Spleen (tissue), 11 donors: ENCODE measurements around the gene SLC30A3. TPM values are rescaled to one million over a fixed set of nuclear protein-coding genes. Genes with fewer than 3 reads are reported as not detected.
A peak's percentile ranks its signal among the peaks of the same experiment; 100 is the strongest.

Experiments used
- DNase-seq: peaks from one replicate; pipeline ENCODE4 v3.0.0-alpha.2; 2020
- H3K27ac ChIP-seq, 8 donors: fragments of 200-600 bp; sonication (generic) in 7 of 8; 1 replicate in 4 of 8; 2 replicates in 4 of 8; pipeline versions ENCODE4 v1.5.0 to v1.8.0; 2016 to 2021; ENCODE audit warnings: inconsistent platforms in 4 of 8, mild to moderate bottlenecking in 4 of 8, moderate library complexity in 1 of 8
- H3K27me3 ChIP-seq, 7 donors: fragments of 200-600 bp; sonication (generic) in 6 of 7; replicated peaks in 1 of 7; 1 replicate in 4 of 7; 2 replicates in 3 of 7; pipeline versions ENCODE4 v1.5.0 to v1.8.0; 2016 to 2021; ENCODE audit warnings: inconsistent platforms in 3 of 7, mild to moderate bottlenecking in 1 of 7
- H3K36me3 ChIP-seq, 6 donors: fragments of 200-600 bp; sonication (generic) in 5 of 6; 1 replicate in 4 of 6; 2 replicates in 2 of 6; pipeline versions ENCODE4 v1.5.0 to v1.8.0; 2016 to 2021; ENCODE audit warnings: inconsistent platforms in 2 of 6
- H3K4me1 ChIP-seq, 6 donors: fragments of 200-600 bp; sonication (generic) in 5 of 6; 1 replicate in 3 of 6; 2 replicates in 3 of 6; pipeline versions ENCODE4 v1.5.0 to v1.8.0; 2016 to 2021; ENCODE audit warnings: inconsistent platforms in 3 of 6
- H3K4me3 ChIP-seq, 8 donors: fragments of 200-600 bp; sonication (generic) in 7 of 8; 1 replicate in 4 of 8; 2 replicates in 4 of 8; pipeline versions ENCODE4 v1.5.0 to v1.8.0; 2016 to 2021; ENCODE audit warnings: inconsistent platforms in 4 of 8, mild to moderate bottlenecking in 4 of 8, moderate library complexity in 2 of 8
- H3K9me3 ChIP-seq, 8 donors: fragments of 200-600 bp; sonication (generic) in 7 of 8; 1 replicate in 4 of 8; 2 replicates in 4 of 8; pipeline versions ENCODE4 v1.5.0 to v1.8.0; 2016 to 2021; ENCODE audit warnings: inconsistent platforms in 4 of 8
- POLR2A ChIP-seq, 3 donors: fragments of 450-650 bp; IDR thresholded peaks; one replicate each; pipeline ENCODE4 v1.5.1; 2017; ENCODE audit warnings: antibody characterized with exemption in 3 of 3, mild to moderate bottlenecking in 1 of 3
- POLR2AphosphoS5 ChIP-seq, 3 donors: sonication (generic); formaldehyde crosslinking; IDR thresholded peaks; one replicate each; pipeline ENCODE4 v1.5.1; 2017; ENCODE audit warnings: antibody characterized with exemption in 3 of 3
- WGBS, 5 donors: extraction: QIAGEN DNeasy Blood & Tissue Kit in 3 of 5; methylation state at CpG; one replicate each; pipeline versions ENCODE4 v1.1.5 to v1.1.7; 2013 to 2018; 5-methylcytosine and 5-hydroxymethylcytosine counted together
- intact Hi-C: fragments of 100-400 bp; cut with DNase I; formaldehyde crosslinking; loops from one replicate; pipeline ENCODE4 v1.15.0; 2023; ENCODE audit warnings: low total_unique reads
- polyA plus RNA-seq, 3 donors: library from polyadenylated mRNA; stranded (reverse); fragments of 200-250 nt; gene quantifications; one replicate each; pipeline ENCODE4 v1.2.1, GENCODE V29; 2013
- total RNA-seq, 7 donors: library from RNA; depleted of rRNA in 3 of 7; stranded (reverse); fragments of >200 nt in 3 of 7; fragmentation: NEBNext Ultra II Directional in 4 of 7; extraction: Animal tissue kit (Norgen Biotek cat#: 25700) in 4 of 7; gene quantifications; one replicate each; pipeline versions ENCODE4 v1.1.0 to v1.2.1, GENCODE V29; 2016 to 2021
- TF ChIP-seq, protein P1 (sequence below), 11 experiments: fragments of 200-600 bp in 7 of 11; fragments of 450-650 bp in 4 of 11; sonication (generic) in 4 of 11; IDR thresholded peaks in 8 of 11; conservative IDR thresholded peaks in 3 of 11; 1 replicate in 7 of 11; 2 replicates in 4 of 11; pipeline versions ENCODE4 v1.4.0 to v1.8.0; 2016 to 2021; ENCODE audit warnings: antibody characterized with exemption in 11 of 11, inconsistent platforms in 4 of 11, mild to moderate bottlenecking in 1 of 11
- donor health status: healthy with polysubstance abuse.
- donor health status: DM: no; HTN: no; CAD: no; lungs with moderate emphysema.
- donor health status: DM: no; HTN: no; CAD: no.
- donor health status: Bipolar disorder and iron deficiency.
- donor health status: healthy.
- donor health status: DM: no; HTN: no; CAD: no.
- donor health status: DM: yes; HTN: yes; CAD: no.

SLC30A3 gene
- total and polyA plus RNA-seq, 10 donors = 0.05 to 0.34 (median 0.16) TPM; not detected in 5

DNA sequence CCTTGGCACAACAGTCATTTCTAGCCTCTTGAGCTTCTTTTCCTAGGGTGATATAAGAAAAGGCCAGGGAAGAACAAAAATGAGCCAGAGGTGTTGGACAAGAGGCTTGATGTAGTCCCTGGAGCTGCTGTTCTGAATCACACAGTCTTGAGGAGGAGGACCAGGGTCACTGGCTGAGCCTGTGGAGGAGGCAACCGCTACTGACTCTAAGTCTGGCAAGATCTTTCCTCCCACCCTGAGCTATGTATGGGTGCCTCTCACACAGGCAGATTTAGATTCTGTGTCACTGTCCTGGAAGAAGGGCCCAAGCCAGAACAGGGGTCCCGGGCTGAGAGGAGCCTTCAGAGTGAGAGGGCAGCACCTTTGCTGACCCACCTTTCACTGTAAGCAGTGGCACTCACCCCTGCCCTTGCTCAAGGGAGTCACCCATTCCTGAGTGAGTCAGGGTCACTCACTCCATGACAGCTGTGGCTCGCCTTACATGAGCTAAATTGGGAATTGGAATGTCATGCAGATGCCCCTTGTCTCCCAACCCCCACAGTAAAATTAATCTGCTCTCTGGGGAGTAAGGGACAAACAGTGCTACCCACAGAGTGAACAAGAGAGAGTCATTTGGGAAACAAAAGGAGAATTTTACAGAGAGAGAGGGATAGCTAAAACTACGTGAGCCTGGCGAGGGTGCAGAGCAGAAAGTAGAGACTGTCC is 19.2 kb upstream of the SLC30A3 start, which contains the start of gene TRIM54:
Gene TRIM54 (plus strand): TSS at position 575 of the 705 bp plus-strand sequence. CDS start 303 bp downstream, outside the sequence.
- no peak for TF ChIP-seq POLR2A (IDR thresholded peaks at IDR 0.05)
- TF ChIP-seq, protein P1, sequence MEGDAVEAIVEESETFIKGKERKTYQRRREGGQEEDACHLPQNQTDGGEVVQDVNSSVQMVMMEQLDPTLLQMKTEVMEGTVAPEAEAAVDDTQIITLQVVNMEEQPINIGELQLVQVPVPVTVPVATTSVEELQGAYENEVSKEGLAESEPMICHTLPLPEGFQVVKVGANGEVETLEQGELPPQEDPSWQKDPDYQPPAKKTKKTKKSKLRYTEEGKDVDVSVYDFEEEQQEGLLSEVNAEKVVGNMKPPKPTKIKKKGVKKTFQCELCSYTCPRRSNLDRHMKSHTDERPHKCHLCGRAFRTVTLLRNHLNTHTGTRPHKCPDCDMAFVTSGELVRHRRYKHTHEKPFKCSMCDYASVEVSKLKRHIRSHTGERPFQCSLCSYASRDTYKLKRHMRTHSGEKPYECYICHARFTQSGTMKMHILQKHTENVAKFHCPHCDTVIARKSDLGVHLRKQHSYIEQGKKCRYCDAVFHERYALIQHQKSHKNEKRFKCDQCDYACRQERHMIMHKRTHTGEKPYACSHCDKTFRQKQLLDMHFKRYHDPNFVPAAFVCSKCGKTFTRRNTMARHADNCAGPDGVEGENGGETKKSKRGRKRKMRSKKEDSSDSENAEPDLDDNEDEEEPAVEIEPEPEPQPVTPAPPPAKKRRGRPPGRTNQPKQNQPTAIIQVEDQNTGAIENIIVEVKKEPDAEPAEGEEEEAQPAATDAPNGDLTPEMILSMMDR (IDR thresholded peaks at IDR 0.05 in 8 of 11, conservative IDR thresholded peaks at IDR 0.05 in 3 of 11) = no peak
- peak in 1 of 3 donors; percentile 19 for TF ChIP-seq POLR2AphosphoS5 (IDR thresholded peaks at IDR 0.05)
- DNase-seq = no peak

DNA sequence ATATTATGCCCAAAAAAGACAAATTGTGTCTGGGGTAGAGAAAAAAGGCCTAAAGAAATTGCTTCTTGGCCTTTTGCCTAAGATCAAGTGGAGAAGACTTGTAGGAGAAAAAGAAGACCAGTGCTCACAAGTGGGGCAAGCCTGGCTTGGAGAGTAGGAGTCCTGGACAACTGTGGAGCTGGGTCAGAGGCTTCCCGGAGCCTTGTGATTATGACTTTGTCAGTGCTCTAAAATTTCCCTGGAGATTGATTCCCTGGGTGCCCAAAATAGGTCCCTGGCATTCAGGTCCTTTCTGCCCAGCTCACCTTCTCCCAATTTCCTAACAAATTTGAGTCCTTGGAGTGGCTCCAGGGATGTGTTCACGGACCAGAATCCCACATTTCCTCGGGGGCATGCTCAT is 18.6 kb upstream of the SLC30A3 start:
- Histone ChIP-seq H3K4me1 (peaks cover 5 to 10% (median 8%) of the 10 kb centered on the region in 6 donors), H3K9me3 (no peaks in the 10 kb centered on the region), H3K27ac (peak overlapping the region in 2 of 8 donors; percentile 21 to 25), H3K36me3 (no peaks in the 10 kb centered on the region), H3K4me3 (no peak overlapping the region), H3K27me3 (peaks cover 0 to 19% (median 0%) of the 10 kb centered on the region in 7 donors)
- intact Hi-C loops = no loop called here
- WGBS, 5 donors = 62 to 82% (median 72%) methylated on average over 3 of the region's 3 CpGs
- DNase-seq = no peak
- no peak for TF ChIP-seq POLR2A (IDR thresholded peaks at IDR 0.05)
- TF ChIP-seq POLR2AphosphoS5 (IDR thresholded peaks at IDR 0.05) = no peak
- TF ChIP-seq, protein P1 (IDR thresholded peaks at IDR 0.05 in 8 of 11, conservative IDR thresholded peaks at IDR 0.05 in 3 of 11) = no peak

More for the DNA sequence above, 19.2 kb upstream of the SLC30A3 start, which contains the start of gene TRIM54:
- H3K27ac ChIP-seq = peak within 1 kb of the TSS in 2 of 8 donors; percentile 21 to 25
- no peaks in the 10 kb centered on the region for H3K36me3 ChIP-seq
- WGBS, 5 donors = 51 to 85% (median 73%) methylated on average over 5 of the region's 5 CpGs
- intact Hi-C loops = no loop called here
- no peaks in the 10 kb centered on the region for H3K9me3 ChIP-seq
- peaks cover 5 to 10% (median 8%) of the 10 kb centered on the region in 6 donors for H3K4me1 ChIP-seq
- H3K4me3 ChIP-seq = no peak within 1 kb of the TSS
- H3K27me3 ChIP-seq = peaks cover 0 to 19% (median 0%) of the 10 kb centered on the region in 7 donors

DNA sequence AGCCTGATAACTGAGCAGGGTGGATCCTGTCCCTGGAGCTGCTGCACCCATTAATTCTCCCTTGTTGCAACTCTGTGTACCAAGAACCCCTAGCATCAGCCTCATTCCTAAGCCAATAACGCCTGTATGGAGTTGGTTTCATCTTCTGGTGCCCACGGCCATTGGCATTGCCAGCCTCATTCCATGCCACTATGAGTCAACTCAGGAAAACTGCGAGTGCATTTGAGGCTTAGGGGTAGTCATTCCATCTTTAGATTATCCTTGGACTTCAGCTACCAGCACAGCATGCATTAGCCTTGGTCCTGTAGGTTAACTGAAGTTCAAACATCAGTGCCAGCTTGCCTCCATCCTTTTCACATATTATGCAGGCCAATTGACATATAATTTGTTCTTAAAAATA is 18.0 kb upstream of the SLC30A3 start:
- WGBS, 5 donors = 58 to 81% (median 70%) methylated on average over 3 of the region's 3 CpGs

More for the DNA sequence above, 18.0 kb upstream of the SLC30A3 start:
- Histone ChIP-seq H3K9me3 (no peaks in the 10 kb centered on the region), H3K36me3 (no peaks in the 10 kb centered on the region), H3K27me3 (peaks cover 0 to 19% (median 0%) of the 10 kb centered on the region in 7 donors), H3K4me1 (peaks cover 5 to 10% (median 8%) of the 10 kb centered on the region in 6 donors), H3K27ac (no peak overlapping the region), H3K4me3 (no peak overlapping the region)
- intact Hi-C loops = no loop called here
- TF ChIP-seq, protein P1 (IDR thresholded peaks at IDR 0.05 in 8 of 11, conservative IDR thresholded peaks at IDR 0.05 in 3 of 11) = no peak
- TF ChIP-seq POLR2A (IDR thresholded peaks at IDR 0.05) (no peak), POLR2AphosphoS5 (IDR thresholded peaks at IDR 0.05) (no peak)
- DNase-seq = no peak
